ENCODE data around the gene EPHA8. TPM values are rescaled to one million over a fixed set of nuclear protein-coding genes. Genes with fewer than 3 reads are reported as not detected.

EPHA8 gene
- total RNA-seq, 1 donor from 2014 or later: 0.69 TPM

DNA sequence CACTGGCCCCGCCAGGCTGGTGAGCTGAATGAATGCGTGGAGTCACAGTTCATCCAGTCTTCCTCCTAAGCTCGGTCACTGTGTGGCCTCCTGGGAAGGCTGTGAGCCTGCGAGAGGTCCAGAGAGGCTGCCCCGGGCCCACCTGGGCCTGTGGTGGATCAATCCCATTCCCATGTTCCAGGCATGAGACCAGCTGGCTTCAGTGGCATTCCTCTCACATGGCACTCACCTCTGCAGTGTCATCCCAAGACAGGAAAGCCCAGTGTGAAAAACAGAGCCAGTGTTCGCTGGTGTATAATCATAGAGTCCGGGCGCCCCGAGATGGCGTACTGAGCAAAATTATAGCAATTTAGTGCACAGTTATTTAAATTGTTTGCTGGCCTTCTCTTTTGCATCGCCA lies 37.6 kb upstream of the EPHA8 start:
- no peak for DNase-seq
- no peaks in the 10 kb centered on the region for H3K27me3 Mint-ChIP-seq (ENCODE audit: unreplicated experiment)
- H3K27ac Mint-ChIP-seq (ENCODE audit: unreplicated experiment): no peak overlapping the region
- H3K4me3 Mint-ChIP-seq (ENCODE audit: unreplicated experiment): no peak overlapping the region
- TF ChIP-seq, protein P1, sequence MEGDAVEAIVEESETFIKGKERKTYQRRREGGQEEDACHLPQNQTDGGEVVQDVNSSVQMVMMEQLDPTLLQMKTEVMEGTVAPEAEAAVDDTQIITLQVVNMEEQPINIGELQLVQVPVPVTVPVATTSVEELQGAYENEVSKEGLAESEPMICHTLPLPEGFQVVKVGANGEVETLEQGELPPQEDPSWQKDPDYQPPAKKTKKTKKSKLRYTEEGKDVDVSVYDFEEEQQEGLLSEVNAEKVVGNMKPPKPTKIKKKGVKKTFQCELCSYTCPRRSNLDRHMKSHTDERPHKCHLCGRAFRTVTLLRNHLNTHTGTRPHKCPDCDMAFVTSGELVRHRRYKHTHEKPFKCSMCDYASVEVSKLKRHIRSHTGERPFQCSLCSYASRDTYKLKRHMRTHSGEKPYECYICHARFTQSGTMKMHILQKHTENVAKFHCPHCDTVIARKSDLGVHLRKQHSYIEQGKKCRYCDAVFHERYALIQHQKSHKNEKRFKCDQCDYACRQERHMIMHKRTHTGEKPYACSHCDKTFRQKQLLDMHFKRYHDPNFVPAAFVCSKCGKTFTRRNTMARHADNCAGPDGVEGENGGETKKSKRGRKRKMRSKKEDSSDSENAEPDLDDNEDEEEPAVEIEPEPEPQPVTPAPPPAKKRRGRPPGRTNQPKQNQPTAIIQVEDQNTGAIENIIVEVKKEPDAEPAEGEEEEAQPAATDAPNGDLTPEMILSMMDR (IDR thresholded peaks at IDR 0.05; ENCODE audit: partially characterized antibody, unreplicated experiment): no peak
- peaks cover 2% of the 10 kb centered on the region for H3K4me1 Mint-ChIP-seq (ENCODE audit: low read depth, unreplicated experiment)
- no peaks in the 10 kb centered on the region for H3K36me3 Mint-ChIP-seq (ENCODE audit: unreplicated experiment)
- H3K9me3 Mint-ChIP-seq (ENCODE audit: unreplicated experiment): peaks cover 6% of the 10 kb centered on the region

DNA sequence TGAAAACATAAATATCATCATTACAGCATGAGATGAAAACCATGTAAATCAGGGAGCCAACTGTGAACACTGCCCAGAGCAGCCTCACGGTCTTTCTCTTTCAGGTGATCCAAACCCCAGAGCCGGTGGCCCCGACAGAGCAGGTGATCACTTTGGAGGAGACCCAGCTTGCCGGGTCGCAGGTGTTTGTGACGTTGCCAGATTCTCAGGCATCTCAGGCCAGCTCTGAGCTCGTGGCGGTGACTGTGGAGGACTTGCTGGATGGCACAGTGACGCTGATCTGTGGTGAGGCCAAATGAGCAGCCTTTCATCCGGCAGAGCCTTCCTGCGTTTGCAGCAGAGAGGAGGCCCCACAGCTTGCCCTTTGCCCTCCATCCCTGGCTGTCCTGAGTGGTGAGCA lies 37.2 kb upstream of the EPHA8 start:
- TF ChIP-seq, protein P1 (IDR thresholded peaks at IDR 0.05; ENCODE audit: partially characterized antibody, unreplicated experiment): no peak
- Mint-ChIP-seq H3K36me3 (ENCODE audit: unreplicated experiment) (no peaks in the 10 kb centered on the region), H3K27ac (ENCODE audit: unreplicated experiment) (no peak overlapping the region), H3K4me1 (ENCODE audit: low read depth, unreplicated experiment) (peaks cover 3% of the 10 kb centered on the region), H3K27me3 (ENCODE audit: unreplicated experiment) (no peaks in the 10 kb centered on the region), H3K9me3 (ENCODE audit: unreplicated experiment) (peaks cover 6% of the 10 kb centered on the region), H3K4me3 (ENCODE audit: unreplicated experiment) (no peak overlapping the region)
- DNase-seq: no peak

DNA sequence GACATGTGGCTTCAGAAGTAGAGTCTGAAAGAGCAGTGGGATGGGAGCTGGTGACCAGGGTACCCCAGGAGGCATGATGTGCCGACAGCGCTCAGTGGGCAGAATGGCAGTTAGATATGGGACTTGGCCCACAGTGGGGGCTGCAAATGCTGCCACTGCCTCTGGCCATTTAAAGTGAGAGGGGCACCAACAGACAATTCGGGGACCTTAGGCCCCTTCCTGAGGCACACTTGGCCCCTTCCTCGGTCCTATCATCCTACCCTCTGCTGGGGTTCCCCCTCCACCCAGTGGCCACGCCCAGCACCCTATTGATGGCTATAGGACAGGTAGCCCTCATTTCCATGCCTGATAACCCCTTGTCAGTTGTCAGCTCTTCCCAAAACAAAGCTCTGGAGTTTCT lies 36.6 kb upstream of the EPHA8 start:
- peaks cover 2% of the 10 kb centered on the region for H3K36me3 Mint-ChIP-seq (ENCODE audit: unreplicated experiment)
- H3K27ac Mint-ChIP-seq (ENCODE audit: unreplicated experiment): no peak overlapping the region
- TF ChIP-seq, protein P1 (IDR thresholded peaks at IDR 0.05; ENCODE audit: partially characterized antibody, unreplicated experiment): no peak
- no peak overlapping the region for H3K4me3 Mint-ChIP-seq (ENCODE audit: unreplicated experiment)
- peaks cover 6% of the 10 kb centered on the region for H3K9me3 Mint-ChIP-seq (ENCODE audit: unreplicated experiment)
- no peak for DNase-seq
- H3K4me1 Mint-ChIP-seq (ENCODE audit: low read depth, unreplicated experiment): peaks cover 9% of the 10 kb centered on the region
- peaks cover 2% of the 10 kb centered on the region for H3K27me3 Mint-ChIP-seq (ENCODE audit: unreplicated experiment)

DNA sequence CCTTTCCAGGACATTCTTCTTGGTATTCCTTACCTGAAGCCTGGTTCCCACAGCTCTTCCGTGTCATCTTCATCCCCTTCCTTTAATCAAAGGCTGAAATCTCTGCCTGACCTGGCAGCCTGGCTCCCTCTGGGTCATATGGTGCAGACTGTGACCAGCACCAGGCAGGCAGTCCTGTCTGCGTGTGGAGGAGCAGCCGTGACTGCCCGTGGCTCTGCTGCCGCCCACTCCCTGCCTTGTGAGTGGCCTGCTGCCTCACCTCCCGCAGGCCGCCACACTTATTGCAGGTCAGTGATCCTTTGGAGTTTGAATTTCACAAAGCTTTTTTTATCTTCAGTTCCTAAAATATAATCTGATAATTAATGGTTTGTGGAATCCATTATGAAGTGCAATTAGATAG lies 36.2 kb upstream of the EPHA8 start:
- H3K36me3 Mint-ChIP-seq (ENCODE audit: unreplicated experiment): peaks cover 6% of the 10 kb centered on the region

DNA sequence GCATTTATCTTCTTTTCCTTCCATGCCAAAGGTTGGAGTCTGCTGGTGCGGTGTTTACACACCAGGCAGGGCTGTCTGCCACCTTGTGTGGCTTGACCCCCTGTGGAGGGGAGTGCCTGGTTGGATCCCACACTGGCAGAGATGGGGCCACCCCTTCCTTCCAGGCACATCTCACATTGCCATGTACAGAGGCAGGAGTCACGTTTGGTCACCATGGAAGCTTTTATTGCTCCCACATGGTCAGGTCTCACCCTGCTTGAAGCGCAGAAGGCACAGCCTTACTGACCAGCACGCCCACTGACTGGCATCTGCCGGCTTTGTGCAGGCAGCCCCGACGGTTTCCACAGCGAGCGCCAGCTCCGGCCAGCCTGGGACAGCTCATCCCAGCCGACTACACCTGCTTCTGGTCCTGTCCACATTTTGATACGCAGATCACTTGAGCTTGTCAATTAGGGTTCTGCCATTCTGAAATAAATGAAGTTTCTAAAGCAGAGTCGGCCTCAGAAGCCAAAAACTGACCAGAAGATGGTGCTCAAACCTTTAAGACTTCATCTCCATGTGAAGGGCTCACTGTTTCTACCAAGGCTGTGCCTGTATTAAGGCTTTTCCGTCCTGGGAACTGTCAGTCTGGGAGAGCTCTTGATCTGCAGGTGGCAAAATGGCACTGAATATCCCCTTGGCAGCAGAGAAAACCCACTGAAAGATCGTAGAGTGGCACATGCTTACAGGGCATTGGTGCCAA lies 35.6 kb upstream of the EPHA8 start:
- Mint-ChIP-seq H3K27ac (ENCODE audit: unreplicated experiment) (no peak overlapping the region), H3K27me3 (ENCODE audit: unreplicated experiment) (peaks cover 7% of the 10 kb centered on the region), H3K9me3 (ENCODE audit: unreplicated experiment) (peaks cover 8% of the 10 kb centered on the region), H3K36me3 (ENCODE audit: unreplicated experiment) (peaks cover 6% of the 10 kb centered on the region), H3K4me3 (ENCODE audit: unreplicated experiment) (no peak overlapping the region), H3K4me1 (ENCODE audit: low read depth, unreplicated experiment) (peaks cover 14% of the 10 kb centered on the region)
- TF ChIP-seq, protein P1 (IDR thresholded peaks at IDR 0.05; ENCODE audit: partially characterized antibody, unreplicated experiment): no peak
- no peak for DNase-seq

More for the DNA sequence above, 36.2 kb upstream of the EPHA8 start:
- H3K27me3 Mint-ChIP-seq (ENCODE audit: unreplicated experiment): peaks cover 7% of the 10 kb centered on the region
- peaks cover 14% of the 10 kb centered on the region for H3K4me1 Mint-ChIP-seq (ENCODE audit: low read depth, unreplicated experiment)
- H3K27ac Mint-ChIP-seq (ENCODE audit: unreplicated experiment): no peak overlapping the region
- no peak for DNase-seq
- peaks cover 8% of the 10 kb centered on the region for H3K9me3 Mint-ChIP-seq (ENCODE audit: unreplicated experiment)
- H3K4me3 Mint-ChIP-seq (ENCODE audit: unreplicated experiment): no peak overlapping the region
- TF ChIP-seq, protein P1 (IDR thresholded peaks at IDR 0.05; ENCODE audit: partially characterized antibody, unreplicated experiment): no peak
